Mucosa of descending colon (tissue), 3 donors: Measurements from ENCODE around the gene RALGAPB. TPM values are rescaled to one million over a fixed set of nuclear protein-coding genes. Genes with fewer than 3 reads are reported as not detected.

Experiments used
- ATAC-seq: fragments of 200-7000 bp; cut with Tn5 transposase; one replicate; pipeline ENCODE4 v1.9.1; 2020; ENCODE audit warnings: mild to moderate bottlenecking, moderate library complexity
- DNase-seq, 3 donors: peaks; one replicate each; pipeline ENCODE4 v3.0.0-alpha.2; 2020
- H3K36me3 ChIP-seq: fragments of 200-600 bp; one replicate; pipeline ENCODE4 v1.8.0; 2021; ENCODE audit warnings: low read depth, mild to moderate bottlenecking
- H3K4me1 ChIP-seq: fragments of 200-600 bp; one replicate; pipeline ENCODE4 v1.8.0; 2021; ENCODE audit warnings: low read depth, mild to moderate bottlenecking
- H3K4me3 ChIP-seq: fragments of 200-600 bp; one replicate; pipeline ENCODE4 v1.8.0; 2021; ENCODE audit warnings: mild to moderate bottlenecking
- H3K9me3 ChIP-seq: fragments of 200-600 bp; one replicate; pipeline ENCODE4 v1.8.0; 2021; ENCODE audit warnings: mild to moderate bottlenecking
- CTCF ChIP-seq: fragments of 200-600 bp; IDR thresholded peaks from one replicate; pipeline ENCODE4 v1.8.0; 2022; ENCODE audit warnings: antibody characterized with exemption, mild to moderate bottlenecking
- intact Hi-C, 2 donors: fragments of 100-400 bp; cut with DNase I in 1 of 2; cut with micrococcal nuclease in 1 of 2; formaldehyde crosslinking; loops; one replicate each; pipeline versions ENCODE4 v1.11.0 to v1.11.1; 2022; cut with DNase I, micrococcal nuclease
- total RNA-seq, 3 donors: library from RNA; stranded (reverse); fragmentation: NEBNext Ultra II Directional in 2 of 3; extraction: Animal tissue kit (Norgen Biotek cat#: 25700) in 2 of 3; gene quantifications; one replicate each; pipeline versions ENCODE4 v1.2.1 to v1.2.4, GENCODE V29; 2021 to 2023
- donor health status: DM: no; HTN: no; CAD: no; lungs with moderate emphysema.
- donor health status: DM: no; HTN: no; CAD: no.
- donor health status: DM: no; HTN: yes; CAD: no.

RALGAPB gene
- total RNA-seq, 3 donors from 2014 or later, result 37.7 to 44.1 (median 43.0) TPM

- H3K36me3 ChIP-seq, result no peaks in the 10 kb centered on the region
- TF ChIP-seq CTCF, result no peak
- H3K4me1 ChIP-seq, result peaks cover 5% of the 10 kb centered on the region
- peak; percentile 63 for ATAC-seq
- no peak within 1 kb of the TSS for H3K4me3 ChIP-seq
- H3K9me3 ChIP-seq, result no peaks in the 10 kb centered on the region
- DNase-seq, result peak in 1 of 3 donors; percentile 10
- intact Hi-C loops, result no loop called here
Observed at GRCh38 chr20:38601216-38602184, 128.9 kb downstream of the RALGAPB start, which contains the start of gene ARHGAP40. TSS of gene ARHGAP40 (plus strand) at chr20:38601809.

GRCh38 chr20:38602185-38602581, 129.5 kb downstream of the RALGAPB start:
- no peak for TF ChIP-seq CTCF
- no peaks in the 10 kb centered on the region for H3K9me3 ChIP-seq
- DNase-seq, result no peak
- H3K36me3 ChIP-seq, result no peaks in the 10 kb centered on the region
- intact Hi-C loops, result no loop called here
- ATAC-seq, result no peak
- H3K4me3 ChIP-seq, result no peak overlapping the region
- peaks cover 5% of the 10 kb centered on the region for H3K4me1 ChIP-seq

- DNase-seq, result no peak
- intact Hi-C loops, result no loop called here
- no peak for TF ChIP-seq CTCF
Observed at GRCh38 chr20:38603286-38603685, 130.6 kb downstream of the RALGAPB start.

GRCh38 chr20:38604873-38605303, 132.2 kb downstream of the RALGAPB start:
- TF ChIP-seq CTCF, result no peak
- Histone ChIP-seq H3K36me3 (no peaks in the 10 kb centered on the region), H3K4me1 (peaks cover 5% of the 10 kb centered on the region), H3K9me3 (no peaks in the 10 kb centered on the region), H3K4me3 (no peak overlapping the region)
- ATAC-seq, result no peak
- intact Hi-C loops, result no loop called here
- DNase-seq, result no peak

More at GRCh38 chr20:38603286-38603685, 130.6 kb downstream of the RALGAPB start:
- Histone ChIP-seq H3K36me3 (no peaks in the 10 kb centered on the region), H3K4me3 (no peak overlapping the region), H3K4me1 (peaks cover 5% of the 10 kb centered on the region), H3K9me3 (no peaks in the 10 kb centered on the region)
- no peak for ATAC-seq

- Histone ChIP-seq H3K9me3 (no peaks in the 10 kb centered on the region), H3K4me1 (no peaks in the 10 kb centered on the region), H3K4me3 (no peak overlapping the region), H3K36me3 (no peaks in the 10 kb centered on the region)
- intact Hi-C loops, result no loop called here
- ATAC-seq, result no peak
- DNase-seq, result no peak
- TF ChIP-seq CTCF, result no peak
Observed at GRCh38 chr20:38607351-38607750, 134.7 kb downstream of the RALGAPB start.
